IPS-NIHi7 (cell line): Measurements from ENCODE around the gene TIAM2.
A peak's percentile ranks its signal among the peaks of the same experiment; 100 is the strongest.
"Not testable (repeated sequence)": the region's sequence is repeated elsewhere in the genome, so short reads cannot be mapped to it uniquely, and the experiment has no call there.

ENCODE experiments used
- DNase-seq: peaks from one replicate; pipeline ENCODE4 v3.0.0; 2012; ENCODE audit warnings: mixed read lengths; ENCODE audit errors: extremely low spot score

Gene TIAM2

DNA sequence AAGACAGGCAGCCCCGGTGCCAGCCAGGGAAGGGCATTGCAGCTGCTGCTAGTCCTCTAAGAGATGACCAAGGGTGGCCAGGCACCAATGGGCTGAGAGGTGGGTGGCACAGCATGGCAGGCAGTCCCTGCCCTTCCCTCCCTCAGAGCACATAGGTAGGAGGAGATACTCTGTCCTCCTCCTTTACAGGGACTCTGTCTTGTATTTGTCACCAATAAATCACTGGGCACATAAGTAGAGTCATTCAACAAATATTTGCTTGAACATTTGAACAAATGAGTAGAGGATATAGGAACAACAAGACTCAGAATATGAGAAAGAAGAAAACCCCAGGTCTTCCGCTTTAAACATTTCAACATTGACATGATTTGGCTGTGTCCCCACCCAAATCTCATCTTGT is 199.3 kb downstream of the TIAM2 start:
- DNase-seq, result no peak

DNA sequence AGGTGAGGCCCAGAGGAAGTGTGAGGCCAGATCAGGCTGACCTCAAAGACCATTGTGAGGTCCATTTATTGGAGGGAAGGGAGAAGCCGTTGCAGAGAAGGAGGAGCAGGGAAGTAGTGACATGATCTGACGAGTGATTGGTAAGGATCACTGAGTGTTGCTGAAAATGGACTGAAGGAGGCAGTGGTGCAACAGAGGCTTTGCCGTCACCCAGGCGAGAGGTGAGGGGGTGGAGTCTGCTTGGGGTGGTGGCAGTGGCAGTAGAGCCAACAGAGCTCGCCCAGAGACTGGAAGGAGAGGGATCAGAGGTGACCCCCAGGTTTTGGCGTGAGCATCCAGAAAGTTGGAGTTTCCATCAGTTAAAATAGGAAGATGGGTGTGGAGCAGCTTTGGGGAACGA is 200.8 kb downstream of the TIAM2 start:
- DNase-seq, result peak; percentile 75

DNA sequence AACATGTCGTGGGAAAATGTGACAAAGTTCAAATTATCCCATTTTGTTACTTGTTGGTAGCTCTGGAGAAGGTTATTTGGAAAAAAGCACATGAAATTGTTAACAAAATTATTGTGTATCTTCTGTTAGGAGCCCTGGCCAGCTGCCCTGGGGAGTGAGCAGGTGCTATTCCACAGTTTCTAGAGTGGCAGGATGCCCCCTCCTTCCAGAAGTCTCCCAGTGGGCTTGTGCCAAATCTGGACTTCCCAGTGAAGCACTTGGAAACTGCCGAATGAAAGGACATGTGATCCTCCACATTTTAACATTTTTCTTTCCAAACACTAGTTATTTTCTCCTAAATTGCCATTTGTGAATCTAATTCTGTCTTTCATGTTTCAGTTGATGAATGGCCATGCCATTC is 201.8 kb downstream of the TIAM2 start:
- DNase-seq, result no peak

DNA sequence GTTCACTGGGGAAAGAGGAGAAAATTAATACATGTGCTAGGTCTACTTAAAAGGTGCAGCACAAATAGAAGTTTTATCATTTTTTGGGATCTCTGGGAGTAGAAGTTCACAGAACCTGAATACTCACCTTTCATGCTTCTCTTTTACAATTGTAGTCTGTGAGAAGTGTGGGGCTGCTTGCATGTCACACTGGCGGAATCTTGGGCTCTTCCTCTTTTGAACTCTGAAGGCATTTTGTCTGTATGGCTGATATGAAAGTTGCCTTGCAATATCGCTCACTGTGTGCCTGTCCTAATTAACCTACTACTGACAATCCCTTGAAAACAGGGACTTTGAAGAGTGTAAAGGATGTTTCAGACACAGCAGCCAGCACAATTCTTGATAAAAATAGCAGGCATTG is 202.8 kb downstream of the TIAM2 start:
- DNase-seq, result no peak

DNA sequence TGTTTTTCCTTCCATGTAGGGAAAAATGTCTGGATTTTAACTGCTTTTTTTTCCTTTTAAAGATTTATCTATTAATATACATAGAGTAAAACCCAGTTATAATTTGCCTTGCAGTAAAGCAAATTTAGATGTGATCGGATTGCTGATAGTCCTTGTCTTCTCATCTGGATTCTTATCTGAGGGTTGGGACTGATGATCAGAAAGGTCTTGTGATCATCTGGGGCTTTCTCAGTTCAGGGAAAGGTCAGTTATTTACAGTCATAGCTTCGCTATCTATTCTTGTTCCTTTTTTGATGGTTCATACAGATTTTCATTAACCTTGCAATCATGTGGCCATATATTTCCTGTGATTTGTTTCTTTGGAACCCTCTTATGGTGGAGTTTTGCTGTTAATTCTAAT is 204.9 kb downstream of the TIAM2 start:
- no peak for DNase-seq

DNA sequence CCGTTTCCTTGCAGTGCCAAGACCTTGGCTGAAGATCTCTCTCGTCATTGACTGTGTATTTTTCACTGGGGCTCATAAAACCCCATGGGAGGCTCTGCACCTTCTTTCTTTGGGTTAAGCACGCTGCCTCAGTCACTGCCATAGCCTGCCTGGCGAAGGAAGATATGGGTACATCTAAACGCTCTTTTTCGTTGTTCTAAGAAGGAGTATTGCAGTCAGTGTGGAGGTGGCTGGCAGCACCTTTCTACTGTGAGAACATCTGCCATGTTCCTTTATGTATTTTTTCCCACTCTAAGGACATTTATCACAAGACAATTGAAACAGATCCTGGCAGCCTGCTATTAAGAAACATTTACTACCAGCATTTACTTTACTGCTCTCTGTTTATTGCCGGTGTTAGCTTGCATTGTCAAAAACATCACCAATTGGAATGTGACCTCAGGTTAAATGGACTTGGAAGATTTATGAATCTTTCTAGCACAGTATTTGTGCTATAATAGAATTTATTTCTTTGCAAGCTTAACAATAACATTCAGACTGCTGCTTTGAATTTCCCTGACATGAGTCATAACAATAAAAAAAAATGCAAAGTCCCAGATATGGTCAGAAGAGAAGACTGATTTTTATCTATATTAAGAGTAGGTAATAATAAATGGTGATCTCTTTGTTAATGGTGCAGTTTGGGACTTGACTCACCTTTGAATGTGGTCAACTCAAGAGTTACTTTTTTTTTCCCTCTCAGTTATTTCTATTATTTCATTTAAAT is 206.5 kb downstream of the TIAM2 start:
- DNase-seq, result no peak

DNA sequence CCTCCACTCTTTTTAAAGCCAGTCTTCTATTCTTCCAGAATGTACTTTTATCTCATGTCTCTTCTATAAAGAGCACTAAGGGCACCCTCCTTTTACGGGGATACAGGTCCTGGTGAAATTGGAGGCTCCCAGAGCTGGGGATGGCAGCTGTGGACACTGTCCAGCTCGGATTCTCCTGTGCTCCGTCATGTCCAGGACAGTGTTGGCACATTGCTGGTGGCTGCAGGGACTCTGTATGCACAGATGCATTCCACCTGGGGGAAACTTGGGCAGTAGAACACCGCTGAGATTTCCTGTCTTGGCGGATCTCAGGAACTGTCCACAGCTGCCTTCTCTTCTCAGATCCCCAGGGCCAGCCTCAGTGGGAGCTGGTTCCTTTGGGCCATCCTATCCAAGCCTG is 212.1 kb downstream of the TIAM2 start:
- no peak for DNase-seq

DNA sequence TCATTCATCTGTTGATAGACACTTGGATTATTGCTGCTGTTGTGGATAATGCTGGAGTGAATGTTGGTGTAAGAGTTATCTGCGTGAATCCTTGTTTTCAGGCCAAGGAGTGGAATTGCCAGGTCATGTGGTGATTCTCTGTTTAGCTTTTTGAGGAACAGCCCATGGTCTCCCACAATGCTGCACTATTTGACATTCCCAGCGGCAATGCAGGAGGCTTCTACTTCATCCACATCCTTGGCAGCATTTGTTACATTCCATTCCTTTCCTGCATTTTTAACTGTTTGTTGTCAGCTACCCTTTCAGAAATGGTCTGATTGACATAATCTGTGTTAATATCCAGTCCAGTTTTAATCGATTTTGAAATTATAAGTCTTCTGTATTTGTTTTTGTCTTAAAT is 217.0 kb downstream of the TIAM2 start:
- no peak for DNase-seq

DNA sequence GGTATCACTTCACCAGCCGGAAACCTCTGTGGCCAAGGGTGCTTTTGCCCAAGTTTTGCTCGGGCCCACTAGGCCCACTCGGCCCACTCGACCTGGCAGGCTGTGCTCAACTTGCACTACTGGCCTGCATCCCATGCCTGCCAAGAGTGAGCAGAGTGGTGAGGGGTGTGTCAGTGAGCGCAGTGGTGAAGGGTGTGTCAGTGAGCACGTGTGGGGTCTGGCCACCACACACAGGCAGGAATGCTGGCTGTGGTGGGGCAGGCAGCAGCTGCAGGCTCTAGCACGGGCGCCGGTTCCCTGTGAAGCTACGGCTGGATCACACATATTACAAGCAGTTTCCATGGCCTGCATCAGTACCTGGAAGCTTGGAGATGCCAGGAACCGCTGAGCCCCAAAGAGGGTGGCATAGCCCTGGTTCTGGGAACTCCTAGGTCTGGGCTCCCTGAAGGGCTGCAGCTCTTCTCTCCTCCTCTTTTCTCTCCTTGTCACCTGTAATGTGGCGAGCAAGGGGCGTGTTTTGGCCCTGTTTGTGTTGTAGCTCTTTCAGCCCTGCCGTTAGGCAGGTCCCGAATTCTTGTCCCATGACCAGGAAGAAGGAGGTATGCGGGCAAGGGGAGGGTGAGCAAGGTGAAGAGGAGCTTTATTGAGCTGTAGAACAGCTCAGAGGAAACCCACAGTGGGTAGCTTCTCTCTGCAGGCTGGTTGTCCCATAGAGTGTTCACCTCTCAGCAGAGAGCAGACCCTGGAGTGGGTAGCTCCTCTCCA is 217.7 kb downstream of the TIAM2 start:
- no peak for DNase-seq

DNA sequence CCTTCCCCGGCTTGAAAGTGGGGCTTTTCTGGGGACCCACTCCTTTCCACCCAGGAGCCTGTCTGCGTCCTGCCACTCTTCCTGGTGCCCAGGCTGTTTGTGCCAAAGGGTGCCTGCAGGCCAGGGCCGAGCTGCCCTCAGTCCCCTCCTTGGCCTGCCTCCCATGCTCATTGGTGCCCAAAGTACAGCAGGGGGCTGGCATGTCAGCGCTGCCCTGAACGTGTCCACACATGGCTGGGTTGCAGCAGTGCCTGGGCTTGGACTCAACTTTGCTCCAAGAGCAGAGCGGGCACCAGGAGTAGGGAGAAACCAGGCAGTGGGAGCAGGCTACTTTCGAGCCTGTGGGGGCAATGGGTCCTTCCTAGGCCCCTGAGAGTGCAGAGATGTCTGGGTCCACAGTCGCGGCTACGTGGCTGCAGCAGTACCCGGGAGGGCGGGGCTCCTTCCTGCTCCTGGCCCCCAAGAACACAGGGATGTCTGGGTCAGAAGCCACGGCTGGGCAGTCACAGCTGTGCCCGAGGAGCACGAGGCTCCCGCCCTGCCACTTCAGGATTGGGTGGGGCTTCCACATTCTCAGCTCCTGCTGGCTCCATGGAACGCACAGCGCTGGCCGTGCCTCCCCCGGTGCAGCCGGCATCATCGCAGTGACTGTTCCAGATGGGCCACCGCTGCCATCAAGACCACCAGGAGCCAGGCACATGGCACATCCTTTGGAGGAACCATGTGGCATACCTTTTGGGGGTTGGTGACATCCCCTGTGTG is 218.7 kb downstream of the TIAM2 start:
- DNase-seq, result no peak

DNA sequence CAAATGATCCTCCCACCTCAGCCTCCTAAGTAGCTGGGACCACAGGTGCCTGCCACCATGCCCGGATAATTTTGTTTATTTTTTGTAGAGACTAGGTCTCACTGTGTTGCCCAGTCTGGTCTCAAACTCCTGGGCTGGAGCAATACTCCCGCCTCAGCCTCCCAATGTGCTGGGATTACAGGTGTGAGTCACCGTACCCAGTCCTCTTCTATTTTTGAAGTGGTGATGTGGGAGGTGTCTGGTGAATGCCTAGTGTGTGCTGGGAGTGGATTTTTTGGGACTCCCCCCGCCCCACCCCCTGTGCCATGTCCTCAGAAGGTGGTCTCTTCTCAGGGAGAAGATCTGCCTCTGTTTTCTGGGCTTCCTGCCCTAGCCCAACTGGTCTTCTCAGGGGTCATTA is 220.8 kb downstream of the TIAM2 start:
- no peak for DNase-seq

DNA sequence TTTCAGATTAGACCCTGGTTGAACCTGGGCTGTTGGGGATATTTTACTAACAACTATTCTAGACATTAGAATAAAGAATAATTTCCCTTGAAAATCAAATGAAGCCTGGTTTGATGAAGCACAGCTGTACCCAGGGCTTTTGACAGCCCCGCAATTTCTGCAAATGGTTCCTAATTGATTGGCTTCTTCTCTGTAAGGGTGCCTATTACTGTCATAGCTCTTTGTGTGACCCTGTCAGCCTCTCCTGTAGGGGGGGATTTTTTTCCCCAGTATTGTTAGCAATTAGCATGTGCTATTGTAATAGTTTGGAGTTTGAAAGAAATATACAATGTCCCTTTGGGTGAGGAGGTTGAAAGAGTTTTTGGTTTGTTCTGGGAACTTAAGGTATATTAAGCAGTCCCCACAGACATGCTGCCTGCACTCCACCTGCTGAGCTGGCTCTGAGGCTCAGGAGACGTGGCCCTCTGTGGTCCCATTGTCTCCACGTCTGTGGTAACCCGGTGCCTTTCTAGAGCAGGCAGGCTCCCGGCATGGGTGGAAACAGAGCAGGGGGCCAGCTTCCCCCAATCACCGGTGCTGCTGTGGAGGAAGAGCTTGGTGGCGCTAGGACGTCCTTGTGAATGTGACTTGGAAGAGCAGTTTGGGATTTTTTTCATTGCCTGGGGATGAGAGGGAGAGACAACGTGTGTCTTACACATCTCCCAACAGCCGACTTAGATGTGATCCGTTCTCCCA is 221.4 kb downstream of the TIAM2 start:
- peak; percentile 43 for DNase-seq

DNA sequence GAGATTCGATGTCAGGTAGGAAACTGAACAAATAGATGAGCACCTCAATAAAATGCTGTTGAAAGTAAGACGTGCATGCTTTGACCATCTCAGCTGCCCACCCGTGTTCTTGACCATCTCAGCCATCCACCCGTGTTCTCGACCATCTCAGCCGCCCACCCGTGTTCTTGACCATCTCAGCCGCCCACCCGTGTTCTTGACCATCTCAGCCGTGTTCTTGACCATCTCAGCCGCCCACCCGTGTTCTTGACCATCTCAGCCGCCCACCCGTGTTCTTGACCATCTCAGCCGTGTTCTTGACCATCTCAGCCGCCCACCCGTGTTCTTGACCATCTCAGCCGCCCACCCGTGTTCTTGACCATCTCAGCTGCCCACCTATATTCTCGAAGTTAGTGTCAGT is 223.6 kb downstream of the TIAM2 start:
- not testable (repeated sequence) for DNase-seq

DNA sequence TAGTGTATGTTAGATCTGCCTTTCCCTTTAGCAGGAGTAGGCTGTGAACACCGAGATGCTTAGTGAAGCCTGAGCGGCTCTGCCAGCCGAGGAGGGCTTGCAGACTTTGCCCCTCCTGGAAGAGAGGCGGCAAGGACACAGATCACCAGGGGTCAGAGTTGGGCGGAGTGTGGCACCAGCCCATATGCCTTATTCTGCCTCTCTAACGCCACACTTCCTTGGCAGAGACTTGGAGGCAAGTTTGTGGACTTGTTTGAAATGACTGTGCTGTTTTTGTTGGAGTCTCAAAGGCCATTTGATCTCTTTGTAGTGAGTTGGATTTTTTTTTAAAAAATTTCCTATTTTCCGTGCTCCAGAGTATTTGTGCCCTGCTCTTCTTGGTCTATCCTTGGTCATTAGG is 224.2 kb downstream of the TIAM2 start:
- DNase-seq, result no peak

DNA sequence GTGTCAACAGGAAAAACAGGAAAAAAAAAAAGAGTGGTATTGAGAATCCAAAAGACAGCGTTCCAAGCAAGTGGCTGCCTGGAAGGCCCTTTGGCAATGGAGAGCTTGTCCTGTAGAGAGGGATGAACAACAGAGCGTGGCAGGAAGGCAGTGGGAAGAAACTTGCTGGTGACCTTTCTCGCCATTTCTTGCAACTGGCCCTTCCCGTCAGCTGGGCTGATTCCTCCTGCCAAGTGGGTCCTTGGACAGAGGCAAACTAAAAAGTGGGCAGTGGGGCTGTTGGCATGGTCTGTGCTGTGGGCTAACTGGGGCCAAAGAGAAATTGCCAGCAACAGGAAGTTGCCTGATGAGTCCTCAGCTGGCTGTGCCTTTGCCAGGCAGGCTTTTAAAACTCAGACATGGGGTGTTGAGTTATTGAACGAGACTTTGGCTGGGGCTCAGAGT is 224.8 kb downstream of the TIAM2 start:
- DNase-seq, result no peak

DNA sequence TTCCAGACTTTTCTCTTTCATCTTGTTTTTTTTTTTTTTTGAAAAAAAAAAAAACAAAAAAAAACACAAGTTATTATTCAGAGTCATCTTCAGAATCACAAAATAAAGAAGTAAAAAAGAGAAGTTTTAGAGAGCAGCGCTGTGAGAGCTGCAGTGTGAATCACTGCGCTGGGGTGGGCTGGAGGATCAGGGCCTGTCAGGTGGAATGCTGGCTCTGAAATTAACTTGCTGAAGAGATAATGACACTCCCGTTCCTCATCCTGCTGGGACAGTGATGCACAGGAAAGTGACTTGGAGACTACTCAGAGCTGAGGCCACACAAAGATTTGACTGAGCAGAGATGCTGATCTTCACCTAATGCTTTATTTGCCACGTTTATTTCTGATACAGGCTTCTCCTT is 226.0 kb downstream of the TIAM2 start:
- no peak for DNase-seq

DNA sequence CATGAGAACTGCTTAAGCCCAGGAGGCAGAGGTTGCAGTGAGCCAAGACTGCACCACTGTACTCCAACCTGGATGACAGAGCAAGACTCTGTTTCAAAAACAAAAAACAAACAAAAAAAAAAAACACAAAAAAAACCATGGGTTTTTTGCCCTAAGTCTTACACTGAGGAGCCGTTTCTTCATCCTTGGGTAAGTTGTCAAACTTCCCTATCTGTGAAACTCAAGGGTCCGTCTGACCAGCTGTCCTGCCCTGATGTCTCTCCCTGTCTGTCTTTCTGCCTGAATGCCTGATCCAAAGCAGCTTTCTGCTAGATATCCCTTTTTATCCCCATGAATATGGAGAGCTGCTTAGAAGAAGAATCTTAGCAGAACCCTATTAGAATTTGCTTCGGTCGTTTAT is 227.4 kb downstream of the TIAM2 start:
- DNase-seq, result no peak

DNA sequence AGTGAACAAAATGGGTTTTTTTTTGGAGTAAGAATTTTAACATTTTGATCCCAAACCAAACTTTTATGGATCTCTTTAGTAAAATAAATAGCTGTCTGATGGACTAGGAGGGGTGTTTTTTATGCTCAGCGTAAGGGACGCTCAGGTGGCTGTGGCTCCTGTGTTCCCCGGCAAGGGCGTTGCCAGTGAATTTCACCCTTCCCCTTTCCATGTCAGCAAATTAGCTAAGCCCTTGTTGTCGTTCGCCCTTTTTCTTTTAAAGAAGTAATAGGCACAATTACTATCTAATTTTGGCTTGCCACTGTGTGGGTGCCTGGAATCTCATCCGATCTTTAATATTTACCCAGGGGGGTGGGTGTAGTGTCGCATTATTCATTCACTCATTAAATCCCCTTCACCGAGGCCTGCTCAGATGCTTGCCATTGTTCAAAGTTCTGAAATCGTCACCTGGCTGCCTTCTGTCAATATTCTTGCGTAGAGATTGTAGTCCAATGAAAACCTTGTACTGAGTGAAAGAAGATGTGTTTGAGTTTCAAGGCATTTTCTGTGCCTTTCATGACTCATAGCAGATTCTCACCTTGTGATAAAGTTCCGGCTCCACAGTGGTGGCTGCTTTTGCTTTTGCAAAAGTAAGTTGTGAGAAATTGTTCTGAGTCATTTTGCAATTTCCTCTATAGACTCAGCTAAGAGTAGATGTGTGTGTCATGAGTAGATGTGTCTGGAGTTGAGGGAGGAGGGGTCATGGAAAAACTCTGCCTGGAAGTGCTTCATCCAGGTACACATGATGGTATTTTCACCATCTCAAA is 228.7 kb downstream of the TIAM2 start:
- DNase-seq, result no peak

DNA sequence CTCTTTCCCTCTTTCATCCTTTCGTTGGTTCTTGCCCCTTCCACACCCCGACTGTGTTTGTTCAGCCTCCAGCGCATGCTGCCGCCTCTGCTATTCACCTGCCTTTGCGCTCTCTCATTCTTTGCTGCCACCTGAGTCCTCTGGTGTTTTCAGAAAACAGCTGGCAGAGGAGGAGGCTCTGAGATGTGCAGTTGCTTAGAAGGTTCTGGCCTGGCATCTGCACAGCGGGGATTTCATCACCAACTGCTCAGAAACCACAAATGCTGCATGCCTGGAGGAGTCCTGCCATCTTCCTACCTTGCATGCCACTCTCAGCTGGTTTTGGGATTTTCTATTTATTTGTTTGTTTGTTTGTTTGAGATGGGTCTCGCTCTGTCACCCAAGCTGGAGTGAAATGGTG is 229.5 kb downstream of the TIAM2 start:
- DNase-seq, result no peak

DNA sequence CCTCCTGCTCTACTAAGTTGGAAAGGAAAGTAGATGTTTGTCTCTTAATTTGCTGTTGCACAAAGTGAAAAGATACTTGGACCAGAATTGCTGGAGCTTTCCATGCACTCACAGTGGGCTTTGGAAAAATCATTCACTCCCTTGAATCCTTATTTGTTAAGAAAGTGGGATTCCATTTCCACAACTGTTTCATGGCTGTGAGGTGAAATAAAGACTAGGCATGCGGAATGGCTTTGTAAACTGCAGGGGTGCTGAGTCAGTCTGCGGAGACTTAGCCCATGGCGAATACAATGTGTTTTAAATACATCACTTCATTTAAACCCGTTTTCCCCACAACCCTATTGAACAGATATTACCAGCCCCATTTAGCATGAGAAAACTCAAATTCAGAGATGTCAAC is 231.9 kb downstream of the TIAM2 start:
- no peak for DNase-seq

DNA sequence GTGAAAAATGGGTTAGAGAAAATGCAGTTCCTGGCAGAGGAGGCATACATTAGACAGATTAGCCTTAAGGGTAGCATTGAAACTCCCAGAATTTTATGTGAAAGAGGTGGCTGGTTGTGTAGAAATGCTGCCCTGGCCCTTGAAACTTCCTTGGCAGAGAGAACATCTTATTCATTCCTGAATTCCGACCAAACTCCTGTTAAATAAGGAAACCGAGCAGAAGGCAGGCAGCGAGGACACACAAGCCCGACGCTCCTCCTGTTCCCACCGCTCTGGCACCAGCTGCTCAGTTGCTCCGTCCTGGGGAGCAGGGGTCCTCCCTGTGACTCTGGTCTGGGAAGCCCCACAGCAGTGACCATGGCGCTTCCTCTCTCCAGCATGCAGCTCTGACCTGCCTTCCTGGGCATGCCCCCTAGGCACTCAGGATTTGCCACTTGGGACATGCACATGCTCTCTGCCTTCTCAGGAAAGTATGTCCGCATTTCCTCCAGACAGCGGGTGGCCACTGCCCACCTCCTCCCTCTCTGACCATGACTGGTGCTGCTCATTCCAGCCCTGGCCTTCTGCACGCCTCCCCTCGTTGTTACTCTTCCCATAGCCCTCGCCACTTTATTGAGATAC is 233.5 kb downstream of the TIAM2 start:
- no peak for DNase-seq
